SK-N-SH treated with all-trans-retinoic acid at 6 μM for 48 hours (cell line): ENCODE results near the gene SERPINA6.

Experiments
- ATAC-seq: fragments of 200-7000 bp; cut with Tn5 transposase; 3 replicates; pipeline ENCODE4 v1.9.1; 2020; ENCODE audit warnings: mild to moderate bottlenecking, moderate library complexity
- ARNTL ChIP-seq: fragments of 450-650 bp; formaldehyde crosslinking; IDR thresholded peaks from 2 replicates; pipeline ENCODE4 v1.5.0; 2020; ENCODE audit warnings: low read depth, mild to moderate bottlenecking, moderate library complexity, borderline replicate concordance
- BACH2 ChIP-seq: fragments of 250-450 bp; sonication (Bioruptor Pico); IDR thresholded peaks from 2 replicates; pipeline ENCODE4 v1.9.0; 2021; ENCODE audit warnings: mild to moderate bottlenecking, borderline replicate concordance
- CSDC2 ChIP-seq: fragments of 250-450 bp; sonication (Bioruptor Pico); IDR thresholded peaks from 2 replicates; pipeline ENCODE4 v1.5.0; 2020; ENCODE audit warnings: mild to moderate bottlenecking, moderate library complexity
- ISL1 ChIP-seq: fragments of 250-450 bp; sonication (Bioruptor Pico); IDR thresholded peaks from 2 replicates; pipeline ENCODE4 v2.1.2; 2022; ENCODE audit warnings: mild to moderate bottlenecking, moderate library complexity
- OSR1 ChIP-seq: fragments of 250-450 bp; sonication (Bioruptor Pico); IDR thresholded peaks from 2 replicates; pipeline ENCODE4 v1.8.0; 2022; ENCODE audit warnings: moderate library complexity, mild to moderate bottlenecking, inconsistent platforms
- PPARA ChIP-seq: fragments of 250-450 bp; sonication (Bioruptor Pico); IDR thresholded peaks from 2 replicates; pipeline ENCODE4 v1.5.0; 2020; ENCODE audit warnings: mild to moderate bottlenecking, borderline replicate concordance
- RARB ChIP-seq: fragments of 250-450 bp; sonication (Bioruptor Pico); IDR thresholded peaks from 2 replicates; pipeline ENCODE4 v1.8.0; 2021; ENCODE audit warnings: mild to moderate bottlenecking, moderate library complexity
- SNAI2 ChIP-seq: fragments of 250-450 bp; sonication (Bioruptor Pico); IDR thresholded peaks from 2 replicates; pipeline ENCODE4 v1.5.0; 2020; ENCODE audit warnings: mild to moderate bottlenecking, moderate library complexity
- TCF4 ChIP-seq: fragments of 250-450 bp; sonication (Bioruptor Pico); IDR thresholded peaks from 2 replicates; pipeline ENCODE4 v1.8.0; 2021; ENCODE audit warnings: mild to moderate bottlenecking, moderate library complexity, borderline replicate concordance
- TOX ChIP-seq: fragments of 250-450 bp; sonication (Bioruptor Pico); IDR thresholded peaks from 2 replicates; pipeline ENCODE4 v1.8.0; 2021; ENCODE audit warnings: mild to moderate bottlenecking, moderate library complexity, borderline replicate concordance
- ZC3H10 ChIP-seq: fragments of 250-450 bp; sonication (Bioruptor Pico); IDR thresholded peaks from 2 replicates; pipeline ENCODE4 v1.5.1; 2021; ENCODE audit warnings: mild to moderate bottlenecking, moderate library complexity
- ZFP3 ChIP-seq: fragments of 250-450 bp; sonication (Bioruptor Pico); IDR thresholded peaks from 2 replicates; pipeline ENCODE4 v1.5.0; 2020; ENCODE audit warnings: mild to moderate bottlenecking, moderate library complexity
- ZFP30 ChIP-seq: fragments of 450-650 bp; formaldehyde crosslinking; IDR thresholded peaks from 2 replicates; pipeline ENCODE4 v1.5.0; 2022; ENCODE audit warnings: mild to moderate bottlenecking, moderate library complexity
- ZNF565 ChIP-seq: fragments of 450-650 bp; formaldehyde crosslinking; conservative IDR thresholded peaks from 2 replicates; pipeline ENCODE4 v1.5.0; 2020; ENCODE audit warnings: low read depth, mild to moderate bottlenecking, moderate library complexity
- ZNF70 ChIP-seq: fragments of 450-650 bp; formaldehyde crosslinking; IDR thresholded peaks from 2 replicates; pipeline ENCODE4 v1.5.0; 2020; ENCODE audit warnings: mild to moderate bottlenecking, moderate library complexity
- ZNF8 ChIP-seq: fragments of 450-650 bp; formaldehyde crosslinking; IDR thresholded peaks from 2 replicates; pipeline ENCODE4 v1.5.0; 2020; ENCODE audit warnings: mild to moderate bottlenecking, moderate library complexity
- TF ChIP-seq, protein P1 (sequence below): fragments of 250-450 bp; sonication (Bioruptor Pico); IDR thresholded peaks from 2 replicates; pipeline ENCODE4 v1.8.0; 2020; ENCODE audit warnings: mild to moderate bottlenecking, moderate library complexity, borderline replicate concordance
- TF ChIP-seq, protein P2 (sequence below): fragments of 250-450 bp; sonication (Bioruptor Pico); IDR thresholded peaks from 2 replicates; pipeline ENCODE4 v1.5.1; 2020; ENCODE audit warnings: low read depth, mild to moderate bottlenecking, moderate library complexity
- TF ChIP-seq, protein P3 (sequence below): fragments of 250-450 bp; sonication (Bioruptor Pico); IDR thresholded peaks from 2 replicates; pipeline ENCODE4 v1.5.0; 2020; ENCODE audit warnings: mild to moderate bottlenecking, moderate library complexity
- TF ChIP-seq, protein P4 (sequence below): fragments of 250-450 bp; sonication (Bioruptor Pico); IDR thresholded peaks from 2 replicates; pipeline ENCODE4 v1.8.0; 2021; ENCODE audit warnings: low read depth, mild to moderate bottlenecking, moderate library complexity, borderline replicate concordance
- TF ChIP-seq, protein P5 (sequence below): fragments of 250-450 bp; sonication (Bioruptor Pico); IDR thresholded peaks from 2 replicates; pipeline ENCODE4 v1.5.1; 2021; ENCODE audit warnings: mild to moderate bottlenecking, moderate library complexity

SERPINA6 gene

DNA sequence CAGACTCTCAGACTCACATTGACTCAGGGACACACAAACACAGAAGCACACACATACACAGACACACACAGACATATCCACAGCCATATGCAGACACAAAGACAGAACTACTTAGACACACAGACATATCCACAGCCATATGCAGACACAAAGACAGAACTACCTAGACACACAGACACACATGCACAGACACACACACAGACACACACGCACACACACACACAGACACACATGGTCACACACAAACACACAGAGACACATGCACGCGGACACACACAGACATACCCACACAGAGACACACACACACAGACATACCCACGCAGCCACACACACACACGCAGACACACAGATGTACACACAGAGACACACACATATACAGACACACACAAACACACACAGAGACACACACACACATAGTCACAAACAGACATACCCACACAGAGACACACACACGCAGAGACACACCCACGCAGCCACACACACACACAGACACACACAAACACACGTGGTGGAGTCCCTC lies 39.5 kb upstream of the SERPINA6 start (continued):
- TF ChIP-seq, protein P1, sequence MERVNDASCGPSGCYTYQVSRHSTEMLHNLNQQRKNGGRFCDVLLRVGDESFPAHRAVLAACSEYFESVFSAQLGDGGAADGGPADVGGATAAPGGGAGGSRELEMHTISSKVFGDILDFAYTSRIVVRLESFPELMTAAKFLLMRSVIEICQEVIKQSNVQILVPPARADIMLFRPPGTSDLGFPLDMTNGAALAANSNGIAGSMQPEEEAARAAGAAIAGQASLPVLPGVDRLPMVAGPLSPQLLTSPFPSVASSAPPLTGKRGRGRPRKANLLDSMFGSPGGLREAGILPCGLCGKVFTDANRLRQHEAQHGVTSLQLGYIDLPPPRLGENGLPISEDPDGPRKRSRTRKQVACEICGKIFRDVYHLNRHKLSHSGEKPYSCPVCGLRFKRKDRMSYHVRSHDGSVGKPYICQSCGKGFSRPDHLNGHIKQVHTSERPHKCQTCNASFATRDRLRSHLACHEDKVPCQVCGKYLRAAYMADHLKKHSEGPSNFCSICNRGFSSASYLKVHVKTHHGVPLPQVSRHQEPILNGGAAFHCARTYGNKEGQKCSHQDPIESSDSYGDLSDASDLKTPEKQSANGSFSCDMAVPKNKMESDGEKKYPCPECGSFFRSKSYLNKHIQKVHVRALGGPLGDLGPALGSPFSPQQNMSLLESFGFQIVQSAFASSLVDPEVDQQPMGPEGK (CRISPR knock-in tag), result no peak
- no peak for TF ChIP-seq ZNF565 (CRISPR knock-in tag)
- TF ChIP-seq PPARA (CRISPR knock-in tag), result no peak
- TF ChIP-seq ZNF8 (CRISPR knock-in tag), result no peak
- no peak for TF ChIP-seq ZFP3 (CRISPR knock-in tag)
- TF ChIP-seq ZFP30 (CRISPR knock-in tag), result no peak
- TF ChIP-seq CSDC2 (CRISPR knock-in tag), result no peak
- TF ChIP-seq, protein P2, sequence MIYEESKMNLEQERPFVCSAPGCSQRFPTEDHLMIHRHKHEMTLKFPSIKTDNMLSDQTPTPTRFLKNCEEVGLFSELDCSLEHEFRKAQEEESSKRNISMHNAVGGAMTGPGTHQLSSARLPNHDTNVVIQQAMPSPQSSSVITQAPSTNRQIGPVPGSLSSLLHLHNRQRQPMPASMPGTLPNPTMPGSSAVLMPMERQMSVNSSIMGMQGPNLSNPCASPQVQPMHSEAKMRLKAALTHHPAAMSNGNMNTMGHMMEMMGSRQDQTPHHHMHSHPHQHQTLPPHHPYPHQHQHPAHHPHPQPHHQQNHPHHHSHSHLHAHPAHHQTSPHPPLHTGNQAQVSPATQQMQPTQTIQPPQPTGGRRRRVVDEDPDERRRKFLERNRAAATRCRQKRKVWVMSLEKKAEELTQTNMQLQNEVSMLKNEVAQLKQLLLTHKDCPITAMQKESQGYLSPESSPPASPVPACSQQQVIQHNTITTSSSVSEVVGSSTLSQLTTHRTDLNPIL (CRISPR knock-in tag), result no peak

DNA sequence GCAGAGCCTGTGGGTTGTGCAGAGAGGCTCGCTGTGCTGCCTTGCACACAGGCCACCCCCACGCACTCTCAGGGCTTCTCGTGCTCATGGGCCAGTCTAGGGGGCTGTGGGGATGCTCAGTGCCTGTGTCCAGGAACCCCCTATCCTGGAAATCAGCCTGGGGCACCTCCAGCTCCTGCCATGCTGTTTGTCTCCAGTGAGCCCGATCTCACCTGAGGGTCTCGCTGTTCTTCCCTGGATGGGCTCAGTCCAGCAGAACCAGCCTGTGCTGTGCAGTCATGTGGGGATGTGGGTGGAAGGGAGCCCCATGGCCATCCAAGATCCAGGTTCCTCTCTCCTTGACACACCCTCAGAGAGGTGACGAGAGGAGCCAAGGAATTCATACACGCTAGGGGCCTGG lies 38.5 kb upstream of the SERPINA6 start:
- no peak for TF ChIP-seq BACH2 (CRISPR knock-in tag)
- TF ChIP-seq, protein P3, sequence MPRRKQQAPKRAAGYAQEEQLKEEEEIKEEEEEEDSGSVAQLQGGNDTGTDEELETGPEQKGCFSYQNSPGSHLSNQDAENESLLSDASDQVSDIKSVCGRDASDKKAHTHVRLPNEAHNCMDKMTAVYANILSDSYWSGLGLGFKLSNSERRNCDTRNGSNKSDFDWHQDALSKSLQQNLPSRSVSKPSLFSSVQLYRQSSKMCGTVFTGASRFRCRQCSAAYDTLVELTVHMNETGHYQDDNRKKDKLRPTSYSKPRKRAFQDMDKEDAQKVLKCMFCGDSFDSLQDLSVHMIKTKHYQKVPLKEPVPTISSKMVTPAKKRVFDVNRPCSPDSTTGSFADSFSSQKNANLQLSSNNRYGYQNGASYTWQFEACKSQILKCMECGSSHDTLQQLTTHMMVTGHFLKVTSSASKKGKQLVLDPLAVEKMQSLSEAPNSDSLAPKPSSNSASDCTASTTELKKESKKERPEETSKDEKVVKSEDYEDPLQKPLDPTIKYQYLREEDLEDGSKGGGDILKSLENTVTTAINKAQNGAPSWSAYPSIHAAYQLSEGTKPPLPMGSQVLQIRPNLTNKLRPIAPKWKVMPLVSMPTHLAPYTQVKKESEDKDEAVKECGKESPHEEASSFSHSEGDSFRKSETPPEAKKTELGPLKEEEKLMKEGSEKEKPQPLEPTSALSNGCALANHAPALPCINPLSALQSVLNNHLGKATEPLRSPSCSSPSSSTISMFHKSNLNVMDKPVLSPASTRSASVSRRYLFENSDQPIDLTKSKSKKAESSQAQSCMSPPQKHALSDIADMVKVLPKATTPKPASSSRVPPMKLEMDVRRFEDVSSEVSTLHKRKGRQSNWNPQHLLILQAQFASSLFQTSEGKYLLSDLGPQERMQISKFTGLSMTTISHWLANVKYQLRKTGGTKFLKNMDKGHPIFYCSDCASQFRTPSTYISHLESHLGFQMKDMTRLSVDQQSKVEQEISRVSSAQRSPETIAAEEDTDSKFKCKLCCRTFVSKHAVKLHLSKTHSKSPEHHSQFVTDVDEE, result no peak
- TF ChIP-seq ISL1, result no peak
- TF ChIP-seq OSR1 (CRISPR knock-in tag), result no peak
- TF ChIP-seq ZFP3 (CRISPR knock-in tag), result no peak
- TF ChIP-seq ZC3H10 (CRISPR knock-in tag), result no peak
- no peak for TF ChIP-seq ZNF8 (CRISPR knock-in tag)
- TF ChIP-seq, protein P4, sequence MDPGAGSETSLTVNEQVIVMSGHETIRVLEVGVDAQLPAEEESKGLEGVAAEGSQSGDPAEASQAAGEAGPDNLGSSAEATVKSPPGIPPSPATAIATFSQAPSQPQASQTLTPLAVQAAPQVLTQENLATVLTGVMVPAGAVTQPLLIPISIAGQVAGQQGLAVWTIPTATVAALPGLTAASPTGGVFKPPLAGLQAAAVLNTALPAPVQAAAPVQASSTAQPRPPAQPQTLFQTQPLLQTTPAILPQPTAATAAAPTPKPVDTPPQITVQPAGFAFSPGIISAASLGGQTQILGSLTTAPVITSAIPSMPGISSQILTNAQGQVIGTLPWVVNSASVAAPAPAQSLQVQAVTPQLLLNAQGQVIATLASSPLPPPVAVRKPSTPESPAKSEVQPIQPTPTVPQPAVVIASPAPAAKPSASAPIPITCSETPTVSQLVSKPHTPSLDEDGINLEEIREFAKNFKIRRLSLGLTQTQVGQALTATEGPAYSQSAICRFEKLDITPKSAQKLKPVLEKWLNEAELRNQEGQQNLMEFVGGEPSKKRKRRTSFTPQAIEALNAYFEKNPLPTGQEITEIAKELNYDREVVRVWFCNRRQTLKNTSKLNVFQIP (CRISPR knock-in tag), result no peak
- no peak for TF ChIP-seq RARB (CRISPR knock-in tag)
- TF ChIP-seq, protein P5, sequence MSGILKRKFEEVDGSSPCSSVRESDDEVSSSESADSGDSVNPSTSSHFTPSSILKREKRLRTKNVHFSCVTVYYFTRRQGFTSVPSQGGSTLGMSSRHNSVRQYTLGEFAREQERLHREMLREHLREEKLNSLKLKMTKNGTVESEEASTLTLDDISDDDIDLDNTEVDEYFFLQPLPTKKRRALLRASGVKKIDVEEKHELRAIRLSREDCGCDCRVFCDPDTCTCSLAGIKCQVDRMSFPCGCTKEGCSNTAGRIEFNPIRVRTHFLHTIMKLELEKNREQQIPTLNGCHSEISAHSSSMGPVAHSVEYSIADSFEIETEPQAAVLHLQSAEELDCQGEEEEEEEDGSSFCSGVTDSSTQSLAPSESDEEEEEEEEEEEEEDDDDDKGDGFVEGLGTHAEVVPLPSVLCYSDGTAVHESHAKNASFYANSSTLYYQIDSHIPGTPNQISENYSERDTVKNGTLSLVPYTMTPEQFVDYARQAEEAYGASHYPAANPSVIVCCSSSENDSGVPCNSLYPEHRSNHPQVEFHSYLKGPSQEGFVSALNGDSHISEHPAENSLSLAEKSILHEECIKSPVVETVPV (CRISPR knock-in tag), result no peak
- TF ChIP-seq TOX (CRISPR knock-in tag), result no peak
- TF ChIP-seq ZFP30 (CRISPR knock-in tag), result no peak
- no peak for TF ChIP-seq ARNTL
- no peak for TF ChIP-seq TCF4 (CRISPR knock-in tag)
- no peak for TF ChIP-seq ZNF565 (CRISPR knock-in tag)
- TF ChIP-seq ZNF70 (CRISPR knock-in tag), result no peak
- no peak for TF ChIP-seq PPARA (CRISPR knock-in tag)
- no peak for TF ChIP-seq SNAI2 (CRISPR knock-in tag)
- ATAC-seq, result no peak

DNA sequence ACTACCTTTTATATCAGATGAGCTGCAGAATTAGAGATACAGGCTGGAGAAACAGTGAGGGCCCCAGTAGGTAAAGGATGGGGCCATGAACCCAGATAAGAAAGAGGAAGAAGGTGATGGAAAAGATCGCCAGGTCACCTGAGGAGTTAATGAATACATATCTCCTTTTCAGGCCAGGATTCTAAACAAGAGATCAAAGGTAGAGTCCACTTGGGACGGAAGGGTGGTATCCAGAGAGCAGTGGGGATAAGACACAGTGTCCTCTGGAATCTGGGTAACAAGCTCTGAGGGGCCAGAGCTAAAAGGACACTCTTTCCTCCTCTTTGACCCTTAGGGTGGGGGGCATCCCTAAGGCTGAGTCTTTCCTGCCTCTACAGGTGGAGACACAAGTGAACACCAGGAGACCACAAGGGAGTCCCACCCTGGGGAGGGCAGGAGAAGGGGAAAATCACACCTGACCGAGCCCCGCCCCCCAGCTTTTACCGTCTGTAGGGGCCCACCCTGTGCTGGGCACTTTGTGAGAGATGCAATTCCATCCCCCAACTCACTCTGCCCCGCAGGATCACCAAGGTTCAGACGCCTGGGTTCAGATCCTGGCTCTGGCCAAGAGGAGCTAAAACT lies 37.9 kb upstream of the SERPINA6 start:
- no peak for ATAC-seq
- TF ChIP-seq ZFP3 (CRISPR knock-in tag), result no peak
- TF ChIP-seq SNAI2 (CRISPR knock-in tag), result no peak
- TF ChIP-seq, protein P5 (CRISPR knock-in tag), result no peak
- TF ChIP-seq RARB (CRISPR knock-in tag), result no peak
- TF ChIP-seq ISL1, result no peak
- TF ChIP-seq, protein P2 (CRISPR knock-in tag), result no peak
- TF ChIP-seq ZC3H10 (CRISPR knock-in tag), result no peak
- no peak for TF ChIP-seq TCF4 (CRISPR knock-in tag)
- TF ChIP-seq, protein P3, result no peak
- no peak for TF ChIP-seq OSR1 (CRISPR knock-in tag)
- no peak for TF ChIP-seq CSDC2 (CRISPR knock-in tag)
